MM.1S (cell line): ENCODE measurements around the gene KAT2B.

Source experiments
- EZH2 ChIP-seq: fragments of 300-600 bp; sonication (generic); optimal IDR thresholded peaks from 2 replicates; pipeline ENCODE3; 2017; ENCODE audit warnings: low read depth, mild to moderate bottlenecking, antibody characterized with exemption, low read length, mixed read lengths
- EZH2phosphoT487 ChIP-seq: fragments of 300-600 bp; sonication (generic); IDR thresholded peaks from 2 replicates; pipeline ENCODE4 v1.6.1; 2018; ENCODE audit warnings: antibody characterized with exemption, low read length
- TF ChIP-seq, protein P1 (sequence below): fragments of 300-600 bp; sonication (generic); IDR thresholded peaks from 2 replicates; pipeline ENCODE4 v1.5.1; 2016; ENCODE audit warnings: antibody characterized with exemption, low read length, mixed read lengths

GRCh38 chr3:20105513-20106280 is 65.5 kb downstream of the KAT2B start:
- TF ChIP-seq, protein P1, sequence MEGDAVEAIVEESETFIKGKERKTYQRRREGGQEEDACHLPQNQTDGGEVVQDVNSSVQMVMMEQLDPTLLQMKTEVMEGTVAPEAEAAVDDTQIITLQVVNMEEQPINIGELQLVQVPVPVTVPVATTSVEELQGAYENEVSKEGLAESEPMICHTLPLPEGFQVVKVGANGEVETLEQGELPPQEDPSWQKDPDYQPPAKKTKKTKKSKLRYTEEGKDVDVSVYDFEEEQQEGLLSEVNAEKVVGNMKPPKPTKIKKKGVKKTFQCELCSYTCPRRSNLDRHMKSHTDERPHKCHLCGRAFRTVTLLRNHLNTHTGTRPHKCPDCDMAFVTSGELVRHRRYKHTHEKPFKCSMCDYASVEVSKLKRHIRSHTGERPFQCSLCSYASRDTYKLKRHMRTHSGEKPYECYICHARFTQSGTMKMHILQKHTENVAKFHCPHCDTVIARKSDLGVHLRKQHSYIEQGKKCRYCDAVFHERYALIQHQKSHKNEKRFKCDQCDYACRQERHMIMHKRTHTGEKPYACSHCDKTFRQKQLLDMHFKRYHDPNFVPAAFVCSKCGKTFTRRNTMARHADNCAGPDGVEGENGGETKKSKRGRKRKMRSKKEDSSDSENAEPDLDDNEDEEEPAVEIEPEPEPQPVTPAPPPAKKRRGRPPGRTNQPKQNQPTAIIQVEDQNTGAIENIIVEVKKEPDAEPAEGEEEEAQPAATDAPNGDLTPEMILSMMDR, result no peak
- TF ChIP-seq EZH2 (no peak), EZH2phosphoT487 (no peak)
